HepG2 (cell line): ENCODE data around the gene SERPINA9.

Experiments used
- EP300 ChIP-seq, 3 experiments: sonication (generic) in 1 of 3; formaldehyde crosslinking in 1 of 3; IDR thresholded peaks; 2 replicates each; pipeline versions ENCODE4 v1.5.1 to v1.6.1; 2011 to 2020; ENCODE audit warnings: low read depth in 2 of 3, low read length in 2 of 3, borderline replicate concordance in 1 of 3, improper control_type of control experiment in 1 of 3, mild to moderate bottlenecking in 1 of 3, missing genetic modification reagents in 1 of 3, moderate library complexity in 1 of 3
- FOXK1 ChIP-seq: sonication (generic); formaldehyde crosslinking; IDR thresholded peaks from 2 replicates; pipeline ENCODE4 v1.4.0; 2020; ENCODE audit warnings: low read depth, missing genetic modification reagents, borderline replicate concordance
- FOXK2 ChIP-seq: fragments of 450-650 bp; IDR thresholded peaks from 2 replicates; pipeline ENCODE4 v1.6.1; 2016
- HNRNPL ChIP-seq: fragments of 200-400 bp; formaldehyde crosslinking; IDR thresholded peaks from 2 replicates; pipeline ENCODE4 v1.6.1; 2017; ENCODE audit warnings: mild to moderate bottlenecking, low read depth, low read length
- NCOA2 ChIP-seq: sonication (generic); formaldehyde crosslinking; IDR thresholded peaks from 2 replicates; pipeline ENCODE4 v1.8.0; 2022; ENCODE audit warnings: inconsistent platforms
- NFAT5 ChIP-seq: sonication (generic); formaldehyde crosslinking; IDR thresholded peaks from 2 replicates; pipeline ENCODE4 v1.4.0; 2020; ENCODE audit warnings: missing genetic modification reagents
- NFE2 ChIP-seq: sonication (generic); formaldehyde crosslinking; IDR thresholded peaks from 2 replicates; pipeline ENCODE4 v1.4.0; 2020; ENCODE audit warnings: missing genetic modification reagents
- NFE2L2 ChIP-seq: fragments of 150-350 bp; IDR thresholded peaks from 2 replicates; pipeline ENCODE4 v1.6.1; 2014; ENCODE audit warnings: low read length
- NR1H2 ChIP-seq: sonication (generic); formaldehyde crosslinking; IDR thresholded peaks from 2 replicates; pipeline ENCODE4 v1.8.1; 2022; ENCODE audit warnings: low read depth, missing genetic modification reagents, borderline replicate concordance
- RARG ChIP-seq: sonication (generic); formaldehyde crosslinking; IDR thresholded peaks from 2 replicates; pipeline ENCODE4 v1.4.0; 2020; ENCODE audit warnings: low read depth, mild to moderate bottlenecking, missing genetic modification reagents
- ZBTB42 ChIP-seq: sonication (generic); formaldehyde crosslinking; IDR thresholded peaks from 2 replicates; pipeline ENCODE4 v1.5.0; 2020; ENCODE audit warnings: mild to moderate bottlenecking, missing genetic modification reagents
- ZNF121 ChIP-seq: sonication (generic); formaldehyde crosslinking; IDR thresholded peaks from 2 replicates; pipeline ENCODE4 v1.5.0; 2020; ENCODE audit warnings: mild to moderate bottlenecking, missing genetic modification reagents
- ZSCAN9 ChIP-seq: IDR thresholded peaks from 2 replicates; pipeline ENCODE4 v1.6.1; 2016; ENCODE audit warnings: borderline replicate concordance

- TF ChIP-seq NCOA2 (CRISPR knock-in tag) = no peak
- TF ChIP-seq FOXK1 (CRISPR knock-in tag) = no peak
- TF ChIP-seq ZBTB42 (CRISPR knock-in tag) = no peak
- no peak for TF ChIP-seq HNRNPL
- TF ChIP-seq NFE2 (CRISPR knock-in tag) = no peak
- no peak for TF ChIP-seq FOXK2
- no peak for TF ChIP-seq NR1H2
- no peak for TF ChIP-seq ZNF121 (CRISPR knock-in tag)
- TF ChIP-seq NFAT5 (CRISPR knock-in tag) = no peak
- TF ChIP-seq EP300 (IDR thresholded peaks at IDR 0.05; ENCODE audit: low read depth in 2 of 2, low read length in 2 of 2) = no peak
- TF ChIP-seq EP300 (CRISPR knock-in tag; IDR thresholded peaks at IDR 0.05; ENCODE audit: borderline replicate concordance) = no peak
- no peak for TF ChIP-seq ZSCAN9
- TF ChIP-seq NFE2L2 = no peak
- TF ChIP-seq RARG (CRISPR knock-in tag) = no peak
Observed at GRCh38 chr14:94523265-94523664, 47.3 kb upstream of the SERPINA9 start.
